NCI-H1048 (cell line): Measurements from ENCODE around the gene SPOCK2.
"Not testable (repeated sequence)": the region's sequence is repeated elsewhere in the genome, so short reads cannot be mapped to it uniquely, and the experiment has no call there.

Experiments
- DNase-seq: peaks from one replicate; lab custom pipeline; 2025; lab: John Stamatoyannopoulos, UW

The SPOCK2 gene

GRCh38 chr10:72108004-72108370, 19.6 kb upstream of the SPOCK2 start:
- DNase-seq, result not testable (repeated sequence)

DNA sequence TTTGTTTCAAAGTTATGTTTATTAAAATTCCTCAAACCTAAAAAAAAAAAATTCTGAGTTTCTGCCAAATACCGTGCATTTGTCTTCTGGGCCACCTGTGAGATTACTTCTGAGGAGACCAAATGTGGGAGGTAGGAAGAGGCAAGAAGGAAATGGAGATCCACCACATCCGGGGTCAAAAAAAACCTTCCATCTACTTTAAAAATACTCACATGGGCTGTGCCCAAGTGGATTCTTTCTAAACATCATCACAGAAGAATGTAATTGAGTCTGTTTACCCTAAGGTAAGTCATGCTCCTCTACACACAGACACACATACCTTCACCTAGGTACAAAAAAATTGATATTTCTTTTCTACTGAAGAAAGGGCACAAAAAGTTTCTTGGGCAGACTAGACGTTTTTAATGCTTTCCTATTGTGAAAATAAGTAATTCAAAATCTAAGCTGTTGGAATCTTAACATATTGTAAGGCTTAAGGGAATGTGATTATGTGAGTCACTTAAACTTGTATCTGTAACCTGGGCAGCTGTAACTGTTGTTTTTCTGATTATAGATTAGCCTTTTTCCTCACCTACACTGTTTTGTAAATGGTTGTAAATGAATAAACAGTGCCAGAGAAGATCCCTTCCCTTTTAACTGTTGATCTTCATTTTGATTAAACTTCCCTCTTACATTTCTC, 19.1 kb upstream of the SPOCK2 start:
- no peak for DNase-seq

DNA sequence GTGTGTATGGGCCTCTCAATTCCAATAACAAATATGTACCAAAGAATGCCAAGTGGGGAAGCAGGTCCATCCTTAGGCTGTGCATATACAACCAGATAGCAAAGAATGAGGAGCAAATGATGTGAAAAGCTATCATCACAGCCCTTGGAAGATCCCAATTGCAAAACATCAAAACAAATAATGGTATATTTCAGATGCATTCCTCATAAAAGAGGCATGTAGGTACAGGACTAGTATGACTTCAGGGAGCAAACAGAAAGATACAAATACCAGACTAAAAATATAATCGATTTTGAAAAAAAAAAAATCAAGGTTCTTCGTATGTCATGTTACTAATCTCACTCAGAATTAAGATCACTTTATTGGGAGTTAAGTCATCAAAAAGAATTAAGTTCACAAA, 18.5 kb upstream of the SPOCK2 start:
- no peak for DNase-seq

DNA sequence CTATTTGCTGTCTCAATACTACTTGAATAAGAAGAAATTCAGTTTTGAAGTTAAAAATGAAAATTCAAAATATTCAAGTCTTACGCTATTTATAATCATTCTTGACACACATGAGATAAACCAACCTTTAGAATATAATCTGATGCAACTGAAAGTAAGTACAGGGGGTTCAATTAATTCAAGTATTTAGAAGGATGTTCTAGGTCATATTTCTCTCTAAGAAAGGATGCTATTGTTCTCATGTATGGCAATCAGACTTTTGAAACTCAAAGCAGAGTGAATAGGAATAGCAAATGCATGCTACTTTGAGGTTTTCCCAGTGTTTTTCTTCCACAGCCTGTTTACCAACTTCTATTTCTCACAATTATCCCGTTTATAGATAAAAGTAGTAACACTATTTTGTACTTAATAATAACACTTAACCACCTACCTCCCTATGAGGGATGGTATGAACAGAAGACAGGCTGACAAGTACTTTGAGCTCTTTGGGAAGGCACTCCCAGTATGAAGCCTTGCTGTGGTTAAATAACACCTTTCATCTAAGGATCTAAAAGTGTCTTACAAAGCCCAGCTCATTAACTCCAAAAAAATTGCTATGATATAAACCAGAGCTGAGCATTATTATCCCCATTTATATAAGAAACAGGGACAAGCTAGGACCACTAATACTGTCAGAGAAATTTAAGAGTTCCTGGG, 18.0 kb upstream of the SPOCK2 start:
- DNase-seq, result no peak

- DNase-seq, result no peak
Observed at GRCh38 chr10:72105710-72106109, 17.4 kb upstream of the SPOCK2 start.

DNA sequence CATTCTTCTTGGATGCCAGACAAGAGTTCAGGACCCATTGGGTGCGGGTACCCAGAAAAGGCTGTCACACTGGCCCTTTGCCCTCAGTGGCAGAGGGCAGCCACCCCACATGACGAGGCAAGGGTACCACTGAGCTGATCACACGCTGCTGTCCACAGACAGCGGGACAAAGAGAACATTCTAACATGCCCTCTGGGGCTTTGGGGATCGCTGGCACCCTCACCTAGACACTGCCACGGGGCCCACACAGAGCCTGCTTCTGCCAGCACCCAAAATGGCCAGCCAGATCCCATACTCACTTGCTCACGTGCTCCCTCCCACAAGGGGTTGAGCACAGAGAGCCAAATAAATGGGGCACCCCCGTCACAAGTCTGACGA, 16.7 kb upstream of the SPOCK2 start:
- DNase-seq, result no peak

DNA sequence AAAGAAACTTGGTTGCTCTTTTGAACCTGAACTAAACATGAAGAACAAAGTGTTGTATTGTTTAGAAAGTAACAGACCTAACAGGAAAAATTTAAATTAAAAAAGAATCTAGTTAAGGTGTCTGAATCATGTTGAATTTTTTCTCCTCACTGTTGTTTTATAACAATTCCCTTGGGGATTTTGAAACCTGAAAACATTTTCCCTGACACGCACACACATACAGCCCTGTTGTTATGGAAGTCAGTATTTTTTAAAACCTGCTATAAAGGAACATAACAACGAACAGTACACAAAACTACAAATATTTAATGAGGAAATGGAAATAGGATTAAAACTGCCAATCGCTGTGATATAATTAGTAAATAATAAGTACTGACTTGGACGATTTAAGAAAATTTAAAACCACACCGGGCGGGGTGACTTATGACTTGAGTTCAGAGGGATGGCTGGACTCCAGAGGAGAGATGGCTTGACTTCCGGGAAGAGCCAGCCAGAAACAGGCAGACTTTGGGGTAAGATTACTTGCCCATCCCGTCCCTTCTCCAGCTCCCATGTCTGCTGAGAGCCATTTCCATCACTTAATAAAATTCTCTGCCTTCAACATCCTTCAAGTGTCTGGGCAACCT, 16.2 kb upstream of the SPOCK2 start:
- DNase-seq, result no peak

DNA sequence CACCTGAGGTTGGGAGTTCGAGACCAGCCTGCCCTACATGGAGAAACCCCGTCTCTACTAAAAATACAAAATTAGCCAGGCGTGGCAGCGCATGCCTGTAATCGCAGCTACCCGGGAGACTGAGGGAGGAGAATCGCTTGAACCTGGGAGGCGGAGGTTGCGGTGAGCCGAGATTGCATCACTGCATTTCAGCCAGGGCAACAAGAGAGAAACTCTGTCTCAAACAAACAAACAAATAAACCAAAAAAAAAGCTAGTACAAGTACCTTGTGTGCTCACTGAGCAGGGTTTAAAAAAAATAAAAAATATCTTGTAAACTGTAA, 11.2 kb upstream of the SPOCK2 start:
- no peak for DNase-seq

DNA sequence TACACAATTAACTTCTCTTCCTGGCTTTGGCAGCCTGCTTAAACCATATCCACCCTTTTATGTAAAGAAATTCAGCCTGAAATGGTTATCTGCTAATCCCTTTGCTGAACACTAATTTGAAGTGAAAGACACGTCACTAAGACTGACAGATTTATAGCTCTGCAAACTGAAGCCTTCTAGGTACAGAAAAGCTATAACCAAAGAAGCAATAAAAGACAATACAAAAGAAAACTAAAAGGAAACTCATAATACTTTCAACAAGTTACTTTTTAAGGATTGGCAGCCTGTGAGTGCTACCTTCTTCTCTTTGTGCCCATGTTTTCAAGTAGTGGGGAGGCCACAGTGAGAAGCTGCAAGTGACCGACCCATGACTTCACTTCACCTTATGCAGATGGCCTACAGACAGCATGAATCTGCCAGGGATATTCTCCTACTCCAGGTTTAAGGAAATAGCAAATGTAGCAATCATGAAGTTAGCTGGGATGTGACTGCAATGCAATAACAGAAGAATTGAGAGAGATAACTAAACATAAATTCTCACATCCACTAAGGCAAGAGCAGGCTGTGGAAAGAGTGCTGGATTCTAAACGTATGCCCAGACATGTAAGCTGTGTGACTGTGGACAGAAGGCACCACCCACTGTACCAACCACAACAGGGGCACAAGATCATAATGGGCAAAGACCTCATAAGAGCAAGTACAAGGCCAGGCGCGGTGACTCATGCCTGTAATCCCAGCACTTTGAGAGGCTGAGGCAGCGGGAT, 10.7 kb upstream of the SPOCK2 start:
- no peak for DNase-seq

DNA sequence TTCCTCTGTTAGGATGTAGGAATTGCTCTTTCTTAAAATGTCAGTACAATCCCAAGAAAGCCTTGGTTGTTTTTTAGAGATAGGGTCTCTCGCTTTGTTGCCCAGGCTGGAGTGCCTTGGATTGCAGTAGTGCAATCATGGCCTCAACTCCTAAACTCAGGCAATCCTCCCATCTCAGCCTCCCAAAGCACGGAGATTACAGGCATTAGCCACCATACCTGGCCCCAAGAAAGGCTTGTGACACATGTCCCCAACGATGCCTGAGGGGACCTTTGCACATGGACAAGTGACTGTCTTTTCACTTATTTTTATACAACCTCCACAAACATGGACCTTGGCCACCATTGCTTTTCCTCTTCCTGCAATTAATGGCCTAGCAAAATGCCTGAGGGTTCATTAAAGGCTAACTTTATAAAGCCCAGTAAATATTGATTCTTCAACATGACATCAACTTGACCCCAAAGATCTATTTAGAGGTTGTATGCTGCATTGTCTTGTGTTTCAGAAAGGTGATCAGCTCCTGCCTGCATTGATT, 10.0 kb upstream of the SPOCK2 start:
- DNase-seq, result no peak

DNA sequence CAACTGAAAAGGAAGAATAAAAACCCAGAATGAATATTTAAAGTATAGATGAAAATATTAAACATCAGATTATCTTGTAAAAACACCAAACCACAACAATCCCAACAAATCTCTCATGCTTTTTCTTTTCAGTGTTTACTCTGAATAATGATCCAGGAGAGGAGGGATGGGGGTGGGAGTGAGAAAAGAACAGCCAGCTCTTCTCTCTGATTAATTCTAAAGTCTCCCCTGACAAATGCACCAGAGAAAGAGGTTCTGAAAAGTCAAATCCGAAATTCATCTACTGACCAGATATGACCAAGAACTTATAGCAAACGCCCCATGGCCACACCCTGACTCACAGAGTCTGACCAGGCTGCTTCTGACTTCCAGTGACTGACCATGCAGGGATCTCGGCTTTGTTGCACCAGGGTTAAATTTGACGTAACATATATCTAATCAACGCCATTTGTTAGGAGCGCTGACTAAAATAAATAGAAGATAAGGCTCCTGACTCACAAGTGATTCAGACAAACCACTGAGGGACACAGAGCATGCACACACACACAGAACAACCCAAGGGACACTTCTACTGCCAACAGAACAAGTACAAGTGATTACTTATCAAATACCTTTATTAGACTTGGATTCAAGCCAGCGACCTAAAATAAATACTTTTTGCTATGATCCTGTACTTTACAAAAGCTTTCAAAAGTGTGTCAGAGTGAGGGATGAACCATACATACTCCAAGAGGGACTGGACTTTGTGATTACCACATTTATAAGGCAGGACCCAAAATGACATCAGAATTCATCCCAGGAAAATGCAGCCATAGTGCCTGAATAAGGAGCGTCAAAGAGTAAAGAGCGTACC, 9.3 kb upstream of the SPOCK2 start:
- no peak for DNase-seq

DNA sequence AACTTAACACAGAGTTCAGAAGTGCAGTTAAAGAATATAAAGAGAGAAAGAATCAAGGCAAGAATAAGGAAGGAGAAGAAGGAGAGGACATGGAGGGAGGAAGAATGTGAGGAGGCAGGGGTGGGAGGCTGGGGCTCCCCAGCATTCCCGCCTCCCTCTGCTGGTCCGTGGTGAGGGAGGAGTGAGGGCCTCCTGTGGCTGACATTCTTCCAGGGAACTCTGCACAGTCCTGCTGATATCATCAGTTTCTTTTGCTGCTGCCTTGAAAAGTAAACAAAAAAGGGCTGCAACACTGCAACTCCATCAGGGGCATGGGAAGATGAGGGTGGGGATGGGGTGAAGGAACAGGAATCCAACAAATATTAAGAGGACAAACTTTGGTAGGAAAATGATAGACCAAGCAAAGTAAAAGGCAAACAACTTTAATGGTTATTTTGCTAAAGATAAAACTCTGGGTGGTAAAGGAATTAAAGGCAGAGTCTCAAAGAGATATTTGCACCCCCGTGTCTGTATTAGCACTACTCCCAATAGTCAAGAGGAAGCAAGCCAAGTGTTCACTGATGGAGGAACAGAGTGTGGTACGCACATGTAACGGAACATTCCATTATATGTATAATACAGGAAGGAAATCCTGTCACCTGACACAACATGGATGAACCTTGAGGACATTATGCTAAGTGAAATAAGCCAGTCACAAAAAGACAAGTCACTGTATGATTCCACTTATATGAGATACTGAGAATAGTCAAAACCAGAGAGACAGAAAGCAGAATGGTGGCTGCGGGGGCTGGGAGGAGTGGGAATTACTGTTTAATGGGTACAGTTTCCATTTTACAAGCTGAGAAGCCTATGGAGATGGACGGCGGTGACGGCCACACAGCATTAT, 8.0 kb upstream of the SPOCK2 start:
- no peak for DNase-seq

DNA sequence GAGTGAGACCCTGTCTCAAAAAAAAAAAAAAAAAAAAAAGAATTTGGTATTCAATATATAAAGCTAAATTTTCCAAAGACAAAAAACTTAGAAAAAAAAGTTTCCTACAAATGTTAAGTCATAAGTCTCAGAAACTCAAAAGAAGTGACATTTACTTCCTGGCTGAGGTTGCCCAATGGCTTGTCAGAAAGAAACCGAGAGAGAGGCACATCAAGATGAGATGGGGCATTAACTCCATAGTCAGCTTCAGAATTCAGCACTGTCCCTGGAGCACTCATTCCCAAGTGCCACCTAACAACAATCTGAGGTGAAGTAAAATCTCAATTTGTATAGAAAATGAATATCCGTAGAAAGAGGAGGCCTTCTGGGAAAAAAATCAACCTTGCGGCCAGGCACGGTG, 6.8 kb upstream of the SPOCK2 start:
- DNase-seq, result no peak

GRCh38 chr10:72094574-72094973, 6.2 kb upstream of the SPOCK2 start:
- DNase-seq, result no peak

- DNase-seq, result no peak
Observed at GRCh38 chr10:72093450-72093849, 5.1 kb upstream of the SPOCK2 start.

DNA sequence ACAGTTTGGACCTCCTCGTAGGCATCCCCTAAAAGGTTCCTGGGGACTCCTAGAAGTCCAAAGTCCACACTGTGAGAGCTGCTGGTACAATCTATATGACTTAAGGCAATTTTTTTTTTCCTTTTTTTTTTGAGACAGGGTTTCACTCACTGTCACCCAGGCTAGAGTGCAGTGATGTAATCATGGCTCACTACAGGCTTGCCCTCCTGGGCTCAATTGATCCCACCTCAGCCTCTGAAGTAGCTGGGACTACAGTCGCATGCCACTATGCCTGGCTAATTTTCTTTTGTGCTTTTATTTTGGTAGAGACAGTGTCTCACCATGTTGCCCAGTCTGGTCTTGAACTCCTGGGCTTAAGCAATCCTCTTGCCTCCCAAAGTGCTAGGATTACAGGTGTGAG, 4.6 kb upstream of the SPOCK2 start:
- DNase-seq, result no peak

DNA sequence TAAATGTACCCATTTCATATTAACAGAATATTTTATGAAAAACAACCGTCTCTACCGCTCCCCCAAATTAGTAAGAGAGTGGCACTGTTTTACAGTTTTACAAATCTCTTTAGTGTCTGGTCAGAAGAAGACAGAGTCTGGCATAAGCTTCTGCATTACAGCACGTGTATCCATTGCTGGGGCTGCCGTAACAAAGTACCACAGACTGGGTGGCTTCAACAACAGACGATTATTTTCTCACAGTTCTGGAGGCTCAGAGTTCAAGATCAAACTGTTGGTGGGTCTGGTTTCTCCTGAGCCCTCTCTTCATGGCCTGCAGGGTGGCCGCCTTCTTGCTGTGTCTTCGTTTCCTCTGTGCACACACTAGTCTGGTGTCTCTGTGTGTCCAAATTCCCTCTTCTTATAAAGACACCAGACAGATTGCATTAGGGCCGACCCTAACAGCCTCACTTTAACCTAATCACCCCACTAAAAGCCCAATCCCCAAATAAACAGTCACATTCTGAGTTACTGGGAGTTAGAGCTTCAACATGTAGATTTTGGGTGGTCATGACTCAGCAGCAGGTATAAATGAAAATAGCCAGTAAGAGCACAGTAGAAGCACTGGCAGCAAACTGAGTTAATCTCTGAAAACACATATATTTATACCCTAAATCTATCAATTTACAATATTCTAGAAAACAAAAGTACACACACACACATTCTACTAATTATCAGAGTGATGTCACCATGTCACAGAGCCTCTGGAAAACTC, 4.0 kb upstream of the SPOCK2 start:
- no peak for DNase-seq

- no peak for DNase-seq
Observed at GRCh38 chr10:72090326-72090725, 2.0 kb upstream of the SPOCK2 start.

- DNase-seq, result no peak
Observed at GRCh38 chr10:72089618-72090017, 1.3 kb upstream of the SPOCK2 start.
